ENCODE measurements around the gene LZTR1.
"Not testable (repeated sequence)": the region's sequence is repeated elsewhere in the genome, so short reads cannot be mapped to it uniquely, and the experiment has no call there.

Gene LZTR1

GRCh38 chr22:21033895-21034294, 51.8 kb downstream of the LZTR1 start:
- no peak for DNase-seq (ENCODE audit: low spot score)

GRCh38 chr22:21034989-21035388, 52.9 kb downstream of the LZTR1 start:
- no peak for DNase-seq (ENCODE audit: low spot score)

DNA sequence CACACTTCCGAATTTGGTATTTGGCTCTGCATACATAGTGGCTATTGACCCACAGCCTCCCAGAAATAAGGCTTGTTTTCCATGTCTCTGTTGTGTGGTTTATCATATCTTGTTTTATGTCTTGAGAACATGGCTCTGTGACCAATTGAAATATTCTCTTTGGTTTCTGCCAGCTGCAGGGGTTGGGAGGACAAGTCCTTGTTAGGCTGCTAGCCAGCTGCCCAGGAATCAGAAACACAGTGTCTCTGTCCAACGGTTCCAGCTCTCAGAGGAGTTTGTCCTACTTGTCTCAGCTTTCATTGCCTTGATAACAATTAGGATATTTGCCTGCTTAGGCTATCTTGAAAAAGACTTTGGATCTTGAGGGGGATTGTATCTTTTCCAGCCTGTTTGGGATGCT, 56.3 kb downstream of the LZTR1 start:
- no peak for DNase-seq (ENCODE audit: low spot score)

DNA sequence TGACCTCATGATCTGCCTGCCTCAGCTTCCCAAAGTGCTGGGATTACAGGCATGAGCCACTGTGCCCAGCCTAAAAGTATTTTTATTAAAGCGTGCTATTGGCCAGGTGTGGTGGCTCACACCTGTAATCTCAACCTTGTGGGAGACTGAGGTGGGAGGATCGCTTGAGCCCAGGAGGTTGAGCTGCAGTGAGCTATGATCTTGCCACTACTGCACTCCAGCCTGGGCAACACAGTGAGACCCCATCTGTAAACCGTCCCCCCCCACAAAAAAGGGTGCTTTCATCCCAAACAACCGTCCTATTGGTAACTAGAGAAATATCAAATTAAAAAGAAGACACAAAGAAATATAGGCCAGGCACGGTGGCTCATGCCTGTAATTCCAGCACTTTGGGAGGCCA, 57.1 kb downstream of the LZTR1 start:
- DNase-seq (ENCODE audit: low spot score) = not testable (repeated sequence)

DNA sequence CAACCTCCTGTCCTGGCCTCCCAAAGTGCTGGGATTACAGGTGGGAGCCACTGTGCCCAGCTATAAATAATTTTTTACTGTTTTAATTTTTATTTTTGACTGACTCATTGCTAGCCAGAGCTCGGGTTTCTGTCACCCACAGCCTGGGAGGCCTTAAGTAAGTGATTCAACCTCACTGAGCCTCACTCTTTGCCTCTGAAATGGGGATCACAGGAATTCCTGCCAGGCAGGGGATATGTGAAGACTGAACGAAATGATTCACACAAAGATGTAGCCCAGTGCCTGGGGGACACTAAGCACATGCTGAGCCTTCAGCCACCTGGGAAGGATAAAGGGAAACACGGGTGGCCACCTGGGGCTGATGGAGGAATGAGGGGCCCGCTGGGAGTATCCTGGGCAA, 59.8 kb downstream of the LZTR1 start:
- DNase-seq (ENCODE audit: low spot score) = no peak

GRCh38 chr22:21042978-21043859, 61.1 kb downstream of the LZTR1 start:
- DNase-seq (ENCODE audit: low spot score) = no peak

DNA sequence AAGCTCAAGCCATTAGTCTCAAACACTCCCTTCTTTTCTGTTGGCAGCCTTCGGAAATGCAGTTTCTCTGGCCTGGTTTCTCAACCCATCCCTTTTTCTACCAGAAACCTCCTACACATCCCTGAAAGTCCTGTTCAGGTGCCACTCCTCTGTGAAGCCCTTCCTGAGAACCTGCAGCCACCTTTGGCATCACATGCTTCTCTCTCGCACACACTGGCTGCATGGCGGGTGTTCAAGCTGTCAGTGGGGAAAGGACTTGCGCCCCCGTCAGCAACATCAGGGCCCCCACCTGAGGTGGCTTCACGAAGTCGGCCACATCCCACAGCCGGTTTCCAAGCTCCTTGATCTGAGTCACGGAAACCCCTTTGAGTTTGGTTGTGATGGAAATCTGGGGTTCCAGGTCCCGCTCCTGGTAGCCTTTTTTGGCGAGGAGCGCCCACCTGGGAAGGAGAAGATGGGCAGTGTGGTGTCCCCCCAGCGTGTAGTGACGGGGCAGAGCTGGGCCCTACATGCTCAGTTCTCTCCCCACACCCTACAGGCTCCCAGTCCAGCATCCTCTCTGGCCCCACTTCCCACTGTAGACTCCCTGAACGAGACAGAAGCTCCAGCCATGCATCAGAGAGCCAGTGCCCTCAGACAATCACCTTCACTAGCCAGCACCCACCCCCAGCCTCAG, 61.9 kb downstream of the LZTR1 start:
- no peak for DNase-seq (ENCODE audit: low spot score)

DNA sequence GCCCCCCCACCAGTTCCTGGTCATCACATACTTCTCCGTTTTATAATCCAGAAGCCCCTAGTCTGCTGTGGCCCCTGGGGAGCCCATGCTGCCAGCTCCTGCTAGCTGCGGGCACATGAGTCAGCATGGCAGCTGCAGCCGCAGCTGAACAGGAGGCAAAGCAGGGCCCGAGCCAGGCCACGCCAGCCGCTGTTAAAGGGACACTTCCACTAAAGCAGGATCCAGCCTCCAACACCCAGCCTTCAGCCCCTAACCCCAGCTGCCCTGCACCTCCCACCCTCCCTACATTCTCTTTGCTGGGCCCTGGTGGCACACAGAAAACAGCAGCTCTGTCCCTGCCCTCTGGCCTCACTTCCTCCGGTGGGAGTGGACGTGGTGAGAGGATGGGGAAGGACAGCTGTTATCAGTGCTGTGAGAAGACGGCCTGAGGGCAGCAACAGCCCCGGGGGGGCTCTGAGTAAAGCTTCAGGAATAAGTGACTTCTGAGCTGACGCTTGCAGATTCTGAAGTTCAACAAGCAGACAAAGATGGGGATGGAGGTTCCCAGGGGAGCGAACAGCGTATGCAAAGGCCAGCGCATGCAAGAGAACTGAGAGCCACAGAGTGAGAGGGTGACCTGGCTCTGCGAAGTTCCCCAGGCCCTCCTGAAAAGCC, 63.0 kb downstream of the LZTR1 start:
- DNase-seq (ENCODE audit: low spot score) = no peak

- DNase-seq (ENCODE audit: low spot score) = peak; percentile 98
Measured at GRCh38 chr22:21045585-21046294, 63.6 kb downstream of the LZTR1 start, which contains the start of gene LRRC74B. Gene LRRC74B (plus strand): TSS chr22:21045946. CDS start chr22:21045987, 41 bp downstream.

- no peak for DNase-seq (ENCODE audit: low spot score)
Measured at GRCh38 chr22:21047035-21047661, 65.1 kb downstream of the LZTR1 start.

GRCh38 chr22:21047730-21048129, 65.6 kb downstream of the LZTR1 start:
- DNase-seq (ENCODE audit: low spot score) = no peak

- DNase-seq (ENCODE audit: low spot score) = not testable (repeated sequence)
Measured at GRCh38 chr22:21048448-21048847, 66.4 kb downstream of the LZTR1 start.
